Ovary (tissue), 3 donors: ENCODE measurements around the gene PPARA.

ENCODE experiments used
- EP300 ChIP-seq: sonication (generic); formaldehyde crosslinking; IDR thresholded peaks from one replicate; pipeline ENCODE4 v1.6.1; 2017; ENCODE audit warnings: antibody characterized with exemption
- POLR2A ChIP-seq: fragments of 450-650 bp; IDR thresholded peaks from one replicate; pipeline ENCODE4 v1.6.1; 2017; ENCODE audit warnings: antibody characterized with exemption, mild to moderate bottlenecking, moderate library complexity
- TF ChIP-seq, protein P1 (sequence below), 3 donors: fragments of 450-650 bp in 2 of 3; fragments of 200-600 bp in 1 of 3; IDR thresholded peaks; one replicate each; pipeline versions ENCODE4 v1.5.1 to v1.8.0; 2016 to 2022; ENCODE audit warnings: antibody characterized with exemption in 3 of 3, mild to moderate bottlenecking in 1 of 3
- donor health status: DM: no; HTN: no; CAD: no.

DNA sequence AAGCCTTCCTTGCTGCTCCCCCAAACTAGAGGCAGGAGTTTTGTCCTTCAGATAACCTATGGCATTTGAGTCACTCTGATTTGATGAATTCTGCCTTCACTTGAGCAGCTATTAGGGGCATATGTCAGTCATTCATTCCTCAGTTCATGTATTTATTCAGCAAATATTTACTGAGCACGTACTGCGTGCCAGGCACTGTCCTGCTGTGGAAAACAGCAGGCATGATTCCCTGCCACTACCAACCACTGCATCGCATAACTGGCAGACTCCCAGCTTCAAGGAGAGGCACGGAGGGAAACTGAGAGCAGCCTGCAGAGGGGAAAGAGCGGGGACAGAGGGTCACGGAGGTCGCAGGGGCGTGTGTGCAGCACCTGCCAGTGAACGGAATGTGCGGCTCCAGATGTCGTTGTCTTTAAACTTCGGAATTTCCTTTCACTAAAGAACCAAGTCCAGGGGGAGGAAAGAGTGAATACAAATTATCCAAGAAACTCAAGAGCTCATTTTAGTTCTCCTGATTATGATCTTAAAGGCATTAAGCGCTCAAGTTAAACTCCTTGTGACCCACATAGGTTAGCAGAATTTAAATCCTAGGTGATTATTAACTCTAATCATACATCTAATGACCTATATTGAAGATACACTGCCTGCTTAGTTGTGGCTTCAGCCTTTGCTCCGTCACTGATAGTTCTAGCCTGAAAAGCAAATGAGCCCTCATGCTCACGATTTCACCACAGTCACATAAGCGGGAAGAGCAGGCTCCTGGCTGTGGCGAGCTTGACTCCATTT lies 12.6 kb downstream of the PPARA start:
- TF ChIP-seq POLR2A (no peak), EP300 (no peak)
- TF ChIP-seq, protein P1, sequence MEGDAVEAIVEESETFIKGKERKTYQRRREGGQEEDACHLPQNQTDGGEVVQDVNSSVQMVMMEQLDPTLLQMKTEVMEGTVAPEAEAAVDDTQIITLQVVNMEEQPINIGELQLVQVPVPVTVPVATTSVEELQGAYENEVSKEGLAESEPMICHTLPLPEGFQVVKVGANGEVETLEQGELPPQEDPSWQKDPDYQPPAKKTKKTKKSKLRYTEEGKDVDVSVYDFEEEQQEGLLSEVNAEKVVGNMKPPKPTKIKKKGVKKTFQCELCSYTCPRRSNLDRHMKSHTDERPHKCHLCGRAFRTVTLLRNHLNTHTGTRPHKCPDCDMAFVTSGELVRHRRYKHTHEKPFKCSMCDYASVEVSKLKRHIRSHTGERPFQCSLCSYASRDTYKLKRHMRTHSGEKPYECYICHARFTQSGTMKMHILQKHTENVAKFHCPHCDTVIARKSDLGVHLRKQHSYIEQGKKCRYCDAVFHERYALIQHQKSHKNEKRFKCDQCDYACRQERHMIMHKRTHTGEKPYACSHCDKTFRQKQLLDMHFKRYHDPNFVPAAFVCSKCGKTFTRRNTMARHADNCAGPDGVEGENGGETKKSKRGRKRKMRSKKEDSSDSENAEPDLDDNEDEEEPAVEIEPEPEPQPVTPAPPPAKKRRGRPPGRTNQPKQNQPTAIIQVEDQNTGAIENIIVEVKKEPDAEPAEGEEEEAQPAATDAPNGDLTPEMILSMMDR (IDR thresholded peaks at IDR 0.05): no peak
